ENCODE results near the gene SLK.

- TF ChIP-seq CTCF (IDR thresholded peaks at IDR 0.05) (no peak), ZFX (IDR thresholded peaks at IDR 0.05; ENCODE audit: borderline replicate concordance) (no peak)
These were observed 98.8 kb downstream of the SLK start for GRCh38 chr10:104065748-104066147.

Measured in 22Rv1 (cell line).